GM18517 (cell line): ENCODE measurements around the gene D2HGDH.
"Not testable (repeated sequence)": the region's sequence is repeated elsewhere in the genome, so short reads cannot be mapped to it uniquely, and the experiment has no call there.

Experiments used
- ATAC-seq: cut with Tn5 transposase; IDR thresholded peaks from one replicate; pipeline ENCODE4 v1.9.1; 2021; ENCODE audit warnings: mild to moderate bottlenecking, moderate library complexity; ENCODE audit not compliant: unreplicated experiment

D2HGDH gene

DNA sequence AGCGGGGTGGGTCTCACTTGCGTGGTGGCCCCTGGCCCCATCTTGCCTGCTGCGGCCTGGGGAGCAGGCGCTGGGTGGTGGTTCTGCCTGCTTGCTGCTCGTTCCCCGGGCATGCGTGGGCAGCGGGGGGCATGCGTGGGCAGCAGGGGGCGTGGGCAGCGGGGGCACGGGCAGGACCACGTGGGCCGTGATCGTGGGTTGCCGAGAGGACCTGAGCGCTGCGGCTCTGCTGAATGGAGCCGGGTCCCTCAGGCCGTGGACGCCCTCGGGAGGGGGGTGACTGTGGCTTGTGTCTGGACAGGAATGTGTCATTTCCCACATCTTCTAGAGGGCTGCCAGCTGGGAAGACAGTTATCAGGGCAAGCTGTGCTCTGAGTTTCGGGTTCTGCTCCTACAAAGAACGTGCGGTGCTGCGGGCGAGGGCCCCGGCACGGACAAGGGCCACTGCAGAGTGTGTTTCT, 33.9 kb downstream of the D2HGDH start:
- no peak for ATAC-seq

DNA sequence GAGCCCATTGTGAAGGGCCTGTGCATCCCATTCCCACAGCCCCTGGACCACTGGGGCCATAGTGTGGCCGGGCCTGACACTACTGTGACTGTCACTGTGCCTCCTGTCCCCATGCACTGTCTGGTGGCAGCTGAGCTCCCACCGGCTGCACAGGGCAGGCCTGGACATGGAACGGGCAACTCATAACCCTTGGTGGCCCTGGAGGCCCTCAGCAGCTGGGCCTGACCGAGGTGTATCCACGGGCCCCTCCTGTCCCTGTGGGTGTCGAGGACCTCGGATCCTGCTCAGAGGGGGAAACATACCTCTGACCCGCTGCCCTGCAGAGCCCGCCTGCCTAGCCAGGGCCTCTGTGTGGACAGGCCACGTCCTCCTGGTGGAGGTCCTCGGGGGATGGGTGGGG, 34.4 kb downstream of the D2HGDH start:
- ATAC-seq: no peak

DNA sequence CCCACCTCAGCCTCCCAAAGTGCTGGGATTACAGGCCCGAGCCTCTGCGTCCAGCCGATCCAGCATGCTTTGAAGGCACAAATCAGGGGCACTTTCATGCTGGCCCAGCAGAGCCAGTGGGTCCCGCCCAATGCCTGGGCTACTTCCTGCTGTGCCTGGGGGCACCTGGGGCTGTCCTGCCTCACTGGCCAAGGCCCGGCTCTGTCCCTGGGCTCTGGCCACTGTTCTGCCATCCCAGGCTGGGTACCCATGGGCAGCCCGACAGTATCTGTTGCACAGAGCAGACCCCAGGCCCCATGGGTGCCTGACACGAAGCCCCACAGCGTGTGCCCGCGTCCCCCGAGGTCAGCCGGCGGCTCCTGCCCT, 35.4 kb downstream of the D2HGDH start:
- ATAC-seq: no peak

DNA sequence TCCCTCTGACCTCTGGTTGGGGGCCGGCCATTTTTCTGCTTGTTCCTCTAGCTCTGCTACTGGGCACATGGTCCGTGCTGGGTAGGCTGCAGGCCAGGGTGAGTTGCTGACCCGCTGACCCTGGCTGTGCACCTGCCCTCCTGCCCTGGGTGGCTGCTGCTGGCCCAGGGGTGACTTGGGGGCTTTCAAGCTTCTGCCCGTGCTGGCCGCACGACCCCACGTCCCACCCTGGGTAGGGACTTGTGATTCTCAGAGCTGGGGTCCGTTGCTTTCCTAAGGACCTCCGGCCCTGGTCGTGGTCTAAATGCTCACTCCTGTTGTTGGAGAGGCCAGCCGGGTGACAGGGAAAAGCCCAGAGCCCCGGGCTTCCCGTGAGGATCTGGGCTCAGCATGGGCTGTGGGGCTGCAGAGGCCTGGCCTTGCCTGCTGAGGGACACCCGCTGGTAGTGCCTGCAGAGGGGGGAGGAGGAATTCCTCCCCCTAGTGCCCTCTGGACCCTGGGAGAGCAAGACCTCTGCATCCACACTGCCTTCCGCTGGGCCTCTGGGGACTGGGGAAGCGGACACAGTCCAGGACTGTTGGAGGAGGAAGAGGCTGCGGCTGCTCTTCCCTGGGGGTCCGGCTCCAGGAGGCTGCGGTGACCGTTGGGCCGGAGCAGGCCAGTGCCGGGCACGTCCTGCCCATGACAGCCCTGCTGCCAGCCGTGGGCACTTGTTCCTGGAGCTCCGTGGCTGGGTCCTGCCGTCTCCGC, 35.9 kb downstream of the D2HGDH start:
- ATAC-seq: no peak

DNA sequence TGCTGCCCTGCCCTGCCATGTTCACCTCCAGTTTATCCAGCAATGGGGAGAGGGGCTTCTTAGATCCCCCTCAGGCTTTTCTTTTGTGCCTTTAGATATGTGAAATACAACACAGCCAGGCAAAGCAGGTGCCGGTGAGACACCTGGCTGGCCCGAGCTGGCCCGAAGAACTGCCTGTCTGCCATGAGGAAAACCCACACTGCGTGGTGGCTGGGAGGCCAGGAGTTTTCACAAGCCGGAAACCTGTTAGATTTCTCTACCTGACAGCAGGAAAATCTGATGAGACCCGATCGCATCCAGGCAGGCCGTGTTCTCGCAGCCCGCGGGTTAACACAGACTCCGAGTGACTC, 36.5 kb downstream of the D2HGDH start:
- ATAC-seq: no peak

DNA sequence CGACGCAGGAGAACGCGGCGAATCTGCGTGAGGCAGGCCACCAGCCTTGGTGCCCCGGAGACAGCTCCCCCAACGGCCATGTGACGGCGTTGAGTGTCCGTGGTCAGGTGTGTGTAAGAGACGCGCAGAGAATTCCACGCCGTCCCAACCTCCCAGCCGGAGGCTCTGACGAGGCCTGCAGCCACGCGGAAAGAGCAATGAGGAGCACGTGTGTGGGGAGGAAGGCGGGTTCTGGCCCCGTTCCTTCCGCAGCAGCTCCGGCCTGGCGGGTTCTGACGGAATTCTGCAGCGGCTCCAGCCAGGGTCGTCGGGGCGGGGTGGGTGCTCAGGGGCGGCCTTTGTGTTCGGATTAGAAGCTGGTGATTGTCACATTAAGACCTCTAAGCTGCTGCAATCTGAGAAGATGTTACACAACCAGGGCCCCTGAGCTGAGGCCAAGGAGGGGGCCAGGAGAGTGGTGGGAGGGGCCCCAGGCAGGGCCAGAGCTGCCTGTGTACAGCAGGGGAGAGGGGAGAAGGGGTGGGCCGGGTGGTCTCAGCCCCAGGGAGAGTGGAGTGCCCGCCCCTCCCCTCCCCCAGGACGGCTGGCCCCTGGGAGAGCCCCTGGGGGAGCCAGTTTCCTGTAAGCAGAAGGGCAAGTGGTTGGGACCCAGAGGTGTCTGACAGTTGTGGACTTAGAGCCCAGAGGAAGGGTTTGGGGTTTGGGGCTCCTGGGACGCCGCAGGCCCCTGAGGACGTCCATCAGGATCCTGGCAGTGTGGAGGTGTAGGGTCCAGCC, 37.0 kb downstream of the D2HGDH start:
- no peak for ATAC-seq

DNA sequence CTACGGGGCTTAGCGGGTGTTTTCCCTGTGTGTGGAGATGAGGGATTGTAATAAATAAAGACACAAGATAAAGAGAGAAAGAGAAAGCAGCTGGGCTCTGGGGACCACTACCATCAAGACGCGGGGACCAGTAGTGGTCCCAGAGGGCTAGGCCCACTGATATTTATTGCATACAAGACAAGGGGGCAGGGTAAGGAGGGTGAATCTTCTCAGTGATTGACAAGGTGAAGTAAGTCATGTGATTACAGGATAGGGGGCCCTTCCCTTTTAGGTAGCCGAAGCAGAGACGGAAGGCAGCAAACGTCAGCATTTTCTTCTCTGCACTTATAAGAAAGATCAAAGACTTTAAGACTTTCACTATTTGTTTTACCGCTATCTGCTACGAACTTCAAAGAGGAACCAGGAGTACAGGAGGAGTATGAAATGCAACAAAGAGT, 37.7 kb downstream of the D2HGDH start:
- no peak for ATAC-seq

DNA sequence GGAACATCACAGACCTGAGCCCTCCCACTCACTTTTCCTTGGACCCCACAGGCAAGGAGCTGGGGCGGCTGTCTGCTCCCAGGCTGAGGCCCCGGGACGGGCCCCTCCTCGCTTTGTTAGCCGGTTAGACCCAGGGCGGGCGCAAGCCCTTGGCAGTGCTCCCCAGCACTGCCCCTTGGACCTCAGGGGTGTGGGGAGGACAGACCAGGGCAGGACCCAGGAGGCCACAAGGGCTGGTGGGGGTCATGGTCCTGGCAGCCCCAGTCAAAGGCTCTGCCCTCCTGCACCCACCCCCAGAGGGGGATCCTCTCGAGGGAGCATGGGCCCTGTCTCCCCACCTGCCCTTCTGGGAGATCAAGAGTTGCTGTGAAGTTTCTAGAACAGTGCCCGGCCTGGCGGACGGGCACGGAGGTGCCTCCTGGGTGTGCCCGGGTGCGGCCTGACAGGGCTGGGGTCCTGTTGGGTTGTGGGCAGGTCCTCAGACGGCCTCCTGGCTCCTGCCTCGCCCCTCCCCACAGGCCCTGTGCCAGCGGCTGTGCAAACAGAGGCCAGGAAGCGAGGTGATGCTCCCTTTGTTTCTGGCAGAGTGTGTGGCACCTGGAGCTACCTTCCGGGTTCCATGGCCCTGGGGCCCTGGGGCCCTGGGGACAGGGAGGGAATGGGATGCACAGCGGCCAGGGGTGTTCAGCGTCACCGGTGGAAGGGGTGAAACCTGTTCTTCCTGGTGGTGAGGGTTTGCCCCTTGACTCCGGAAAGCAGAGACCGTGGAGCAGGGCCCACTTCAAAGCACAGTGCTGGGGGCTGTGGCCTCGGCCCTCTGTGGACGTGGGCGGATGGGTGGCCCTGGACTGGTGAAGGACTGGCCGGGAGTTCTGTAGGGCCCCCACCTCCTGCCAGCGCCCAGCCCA, 39.3 kb downstream of the D2HGDH start:
- ATAC-seq: no peak

DNA sequence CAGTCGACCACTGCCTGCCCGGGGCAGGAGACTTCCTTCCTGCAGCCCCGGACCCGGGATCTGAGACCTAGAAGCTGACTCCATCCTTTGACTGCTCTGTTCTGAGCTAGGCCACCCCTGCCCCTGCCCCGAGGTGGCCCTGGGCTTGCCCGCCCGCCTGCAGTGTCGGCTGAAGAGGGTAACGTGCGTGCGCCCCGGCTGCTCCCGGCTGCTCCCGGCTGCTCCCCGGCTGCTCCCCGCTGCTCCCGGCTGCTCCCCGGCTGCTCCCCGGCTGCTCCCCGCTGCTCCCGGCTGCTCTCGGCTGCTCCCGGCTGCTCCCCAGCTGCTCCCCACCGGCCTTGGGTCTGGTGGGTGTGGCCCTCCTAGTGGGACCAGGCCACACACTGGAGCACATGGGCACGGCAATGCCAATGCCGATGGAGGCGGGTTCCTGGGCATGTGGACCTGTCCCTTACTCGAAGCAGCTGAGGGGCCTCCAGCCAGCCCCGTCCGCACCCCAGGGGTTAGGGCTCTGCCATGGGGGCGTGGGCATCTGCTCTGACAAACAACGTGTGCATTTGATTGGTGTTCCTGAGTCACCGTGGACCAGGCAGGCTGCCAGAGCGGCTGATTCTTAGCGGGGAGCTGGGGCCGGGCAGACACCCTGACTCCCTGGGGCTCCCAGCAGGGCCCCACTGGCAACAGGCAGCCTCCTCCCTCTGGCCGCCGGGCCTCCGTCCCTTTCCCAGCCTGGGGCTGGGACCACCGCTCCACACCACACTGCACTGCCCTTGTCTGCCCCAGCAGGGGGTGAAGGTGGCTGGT, 40.2 kb downstream of the D2HGDH start:
- no peak for ATAC-seq

DNA sequence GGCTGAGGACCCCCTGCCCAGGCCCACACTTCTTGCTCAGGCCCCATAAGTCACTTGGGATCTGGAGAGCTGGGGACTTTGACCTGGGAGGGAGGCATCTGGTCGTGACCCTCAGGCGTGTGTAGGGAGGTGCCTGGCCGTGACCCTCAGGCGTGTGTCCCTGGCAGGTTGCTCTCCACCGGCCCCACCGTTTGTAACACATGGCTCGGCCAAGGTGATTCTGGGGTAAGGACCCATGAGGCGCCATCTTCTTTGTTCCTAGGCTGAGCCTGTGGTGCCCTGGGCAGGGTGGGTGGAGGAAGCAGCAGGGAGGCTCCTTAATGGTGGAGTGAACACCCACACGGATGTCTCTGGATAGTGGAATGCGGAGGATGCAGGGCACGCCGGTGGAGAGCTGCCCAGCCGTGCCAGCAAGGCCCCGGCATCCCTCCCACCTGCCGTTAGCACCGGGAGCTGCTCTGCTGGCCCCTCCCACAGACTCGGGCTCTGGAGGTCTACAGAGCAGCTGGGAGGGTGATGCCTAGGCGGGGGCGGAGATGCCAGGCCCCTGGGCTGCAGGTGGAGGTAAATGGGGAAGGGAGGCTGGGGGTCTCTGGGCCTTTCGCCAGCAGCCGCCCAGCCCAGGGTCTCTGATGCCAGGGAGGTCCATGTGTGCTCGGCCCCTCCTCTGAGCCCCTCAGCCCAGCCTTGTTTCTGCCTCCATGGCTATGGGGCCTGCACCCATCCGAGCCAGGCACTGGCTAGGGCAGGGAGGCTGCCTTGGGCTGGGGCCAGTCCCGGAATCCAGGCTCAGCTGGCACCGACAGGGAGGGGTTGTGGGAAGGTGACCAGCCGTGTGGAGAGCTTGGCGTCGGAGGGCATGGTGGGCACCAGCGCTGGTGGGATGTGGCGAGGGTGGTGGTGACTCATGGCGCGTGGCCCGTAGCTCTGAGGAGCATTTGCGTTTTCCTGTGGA, 41.1 kb downstream of the D2HGDH start:
- ATAC-seq: no peak

DNA sequence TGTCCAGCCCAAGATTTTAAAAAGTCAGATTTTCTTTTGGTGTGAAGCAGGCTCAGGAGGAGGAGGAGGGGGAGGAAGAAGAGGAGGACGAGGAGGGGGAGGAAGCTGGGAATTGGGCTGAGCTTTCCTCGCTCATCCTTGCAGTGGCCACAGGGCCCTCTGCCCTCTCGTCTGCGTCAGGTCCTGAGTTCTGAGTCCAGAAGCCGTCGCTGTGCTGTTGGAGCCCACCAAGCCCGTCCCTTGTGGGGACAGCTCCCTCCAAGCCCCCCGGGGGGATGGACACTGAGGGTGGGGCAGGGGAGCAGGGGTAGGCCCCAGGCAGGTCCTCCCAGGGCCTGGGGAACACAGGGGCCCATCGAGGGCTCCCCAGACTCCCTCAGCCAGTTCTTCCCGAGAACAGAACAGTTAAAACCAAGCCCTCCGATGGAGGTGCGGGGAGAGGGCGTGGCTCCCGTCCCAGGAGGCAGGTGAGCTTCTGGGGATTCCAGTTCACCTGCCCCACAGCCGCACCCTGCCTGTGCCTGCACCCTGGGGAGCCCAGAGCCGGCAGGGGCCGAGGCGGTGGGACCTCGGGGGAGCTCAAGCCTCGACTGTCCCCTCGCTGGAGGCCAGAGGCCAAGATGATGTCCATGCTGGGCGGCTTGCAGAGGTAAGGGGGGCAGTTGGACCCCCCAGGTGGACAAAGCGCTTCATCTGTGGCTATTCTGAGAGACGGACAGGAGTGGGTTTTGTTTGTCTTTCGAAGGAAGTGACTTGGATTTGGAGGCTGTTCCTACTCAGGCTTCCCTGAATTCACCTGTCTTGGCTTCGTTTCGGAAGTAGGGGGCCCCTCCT, 42.1 kb downstream of the D2HGDH start, which contains the start of gene GAL3ST2:
GAL3ST2 (plus strand) TSS at position 487 of the 834 bp plus-strand sequence; CDS start at position 621, 134 bp downstream.
- no peak for ATAC-seq

DNA sequence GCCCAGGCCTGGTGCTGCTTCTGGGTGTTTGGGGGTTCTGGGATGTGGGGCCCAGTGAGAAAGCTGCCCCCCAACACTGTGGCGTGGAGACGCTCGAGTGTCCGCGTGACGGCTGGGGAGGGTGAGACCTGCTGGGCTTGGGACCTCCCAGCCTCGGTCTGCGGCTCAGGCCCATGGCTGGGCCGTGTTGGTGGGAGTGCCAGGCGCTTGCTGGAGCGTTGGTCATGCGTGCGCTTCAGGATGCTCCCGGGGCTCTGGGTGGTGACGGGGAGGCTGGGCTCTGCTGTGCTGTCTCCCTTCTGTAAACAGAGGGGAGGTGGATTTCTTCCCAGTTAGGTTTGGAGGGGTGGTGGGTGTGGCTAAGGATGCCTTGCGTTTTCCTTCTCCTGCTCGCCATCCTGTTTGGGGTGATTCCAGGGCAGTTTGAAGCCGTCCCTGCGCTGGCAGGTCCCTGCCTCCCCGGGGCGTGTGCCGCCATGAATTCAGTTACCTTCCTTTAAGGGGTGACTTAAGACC, 42.8 kb downstream of the D2HGDH start:
- ATAC-seq: no peak

DNA sequence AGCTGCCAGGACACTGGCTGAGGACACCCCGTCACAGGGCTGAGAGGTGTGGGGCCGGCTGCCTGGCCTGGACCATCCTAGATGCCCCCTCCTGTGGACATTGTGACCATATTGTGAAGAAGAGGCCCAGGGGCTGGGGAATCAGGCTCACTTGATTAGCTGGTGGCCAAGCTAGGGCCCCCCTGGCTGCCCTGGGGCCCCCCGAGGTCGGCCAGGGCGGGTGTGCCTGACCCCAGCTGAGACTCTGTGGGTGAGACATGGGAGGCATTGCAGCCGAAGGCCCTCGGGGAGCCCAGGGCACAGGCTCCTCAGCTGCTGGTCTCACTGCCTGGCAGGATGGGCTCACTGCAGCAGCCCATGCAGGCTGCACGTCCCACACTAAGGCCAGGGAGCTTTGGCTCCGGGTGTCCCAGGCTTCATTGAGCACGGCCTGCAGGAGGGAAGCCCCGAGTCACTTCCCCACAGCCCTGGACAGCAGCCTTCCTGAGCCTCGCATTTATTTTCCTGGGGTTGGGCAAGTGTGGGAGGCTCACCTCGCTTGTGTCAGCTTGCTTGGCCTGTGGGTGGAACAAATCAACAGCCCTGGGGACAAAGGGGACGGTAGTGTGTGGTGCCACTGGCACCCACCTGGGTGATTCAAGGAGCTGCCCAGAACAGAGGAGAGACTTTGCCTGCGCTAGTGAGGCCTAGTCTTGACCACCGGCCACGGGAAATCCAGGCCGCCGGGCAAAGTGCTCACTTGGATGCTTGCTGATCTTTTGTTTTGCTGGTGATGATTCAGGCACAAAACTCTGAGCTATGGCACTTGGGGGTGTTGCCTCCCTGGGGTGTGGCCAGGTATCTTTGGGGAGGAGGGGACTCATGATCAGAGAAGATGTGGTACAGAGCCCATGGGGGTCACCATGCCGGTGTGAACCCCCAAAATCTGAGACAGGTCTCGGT, 43.5 kb downstream of the D2HGDH start:
- no peak for ATAC-seq

DNA sequence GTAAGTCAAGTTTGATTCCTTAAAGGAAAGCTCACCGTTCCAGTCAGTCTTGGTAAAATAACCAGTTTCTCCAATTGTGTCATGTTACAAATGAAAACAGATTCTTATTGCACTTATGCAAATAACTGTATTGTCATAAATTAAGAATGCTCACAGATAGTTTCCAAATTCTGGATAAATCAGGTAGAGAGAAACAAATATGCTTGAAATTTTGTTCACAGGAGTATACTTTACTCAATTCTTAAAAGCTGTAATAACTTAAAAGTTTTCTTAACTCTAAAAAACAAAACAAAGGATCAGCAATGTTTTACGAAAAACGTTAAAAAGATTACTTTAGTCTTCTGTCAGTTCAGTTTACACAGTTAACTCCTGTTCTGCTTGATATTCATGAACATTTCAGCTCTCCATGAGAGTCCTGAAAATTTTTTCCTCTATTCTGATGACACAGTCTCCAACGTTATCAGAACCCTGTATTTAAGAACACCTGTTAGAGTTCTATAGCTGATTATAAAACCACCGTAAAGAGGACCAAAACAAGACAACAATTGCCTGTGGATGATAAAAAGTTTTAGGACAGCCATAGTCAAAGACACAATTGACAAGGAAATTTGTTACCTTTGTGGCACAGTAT, 46.6 kb downstream of the D2HGDH start:
- ATAC-seq: no peak

DNA sequence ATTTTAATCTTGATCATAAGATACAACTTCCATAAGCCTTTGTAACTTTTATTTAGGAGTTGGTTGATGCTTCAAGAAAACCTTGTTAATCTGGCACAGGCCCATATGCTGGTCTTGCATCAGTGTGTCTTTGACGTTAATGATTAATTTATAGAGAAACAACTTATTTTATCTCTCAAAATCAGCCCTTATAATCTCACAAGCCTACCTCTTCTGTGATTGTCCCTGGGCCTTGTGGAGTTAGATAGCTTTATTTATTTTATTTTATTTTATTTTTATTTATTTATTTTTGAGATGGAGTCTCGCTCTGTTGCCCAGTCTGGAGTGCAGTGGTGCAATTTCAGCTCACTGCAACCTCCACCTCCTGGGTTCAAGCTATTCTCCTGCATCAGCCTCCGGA, 47.6 kb downstream of the D2HGDH start:
- ATAC-seq: not testable (repeated sequence)

DNA sequence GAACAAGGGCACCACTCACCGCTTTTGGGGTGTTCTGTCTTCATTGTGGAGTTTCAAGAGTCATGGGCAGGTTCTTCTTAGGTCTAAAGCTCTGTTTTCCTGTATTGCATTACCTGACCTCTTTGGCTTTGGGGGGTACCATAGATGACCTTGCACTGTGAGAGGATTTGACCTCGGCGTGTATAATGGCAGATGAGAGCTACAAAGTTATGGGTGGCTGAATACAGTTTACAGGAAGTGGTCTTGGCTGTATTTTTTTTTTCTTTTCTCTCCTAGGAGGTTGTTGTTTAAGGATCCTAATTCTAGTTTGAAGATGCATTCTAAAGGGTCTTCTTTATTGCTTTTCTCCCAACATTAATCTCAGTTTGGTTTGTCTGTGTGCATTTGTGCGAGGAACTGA, 53.7 kb downstream of the D2HGDH start:
- ATAC-seq: no peak

DNA sequence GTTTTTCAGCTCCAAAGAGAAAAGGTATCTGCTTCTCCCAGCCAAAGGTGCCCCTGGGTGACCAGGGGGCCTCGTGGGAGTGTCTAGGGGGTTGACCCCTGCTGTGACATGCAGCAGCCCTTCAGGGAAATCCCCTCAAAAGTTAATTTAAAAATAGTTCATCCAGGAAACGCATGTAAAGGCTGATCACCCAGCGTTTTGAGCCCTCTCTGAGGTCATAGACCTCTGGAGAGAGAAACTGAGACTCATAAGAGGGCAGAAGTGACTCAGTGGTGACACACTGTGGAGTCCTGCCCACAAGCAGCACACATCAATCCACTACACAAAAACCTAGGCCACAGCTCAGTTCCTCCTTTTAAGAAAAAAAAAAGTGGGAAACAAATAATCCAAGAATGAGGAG, 54.1 kb downstream of the D2HGDH start:
- ATAC-seq: no peak
